GM11168 (cell line): ENCODE measurements around the gene MIEF1.
"Not testable (repeated sequence)": the region's sequence is repeated elsewhere in the genome, so short reads cannot be mapped to it uniquely, and the experiment has no call there.

ENCODE experiments used
- in situ Hi-C: fragments of 300-500 bp; cut with MboI; formaldehyde crosslinking; loops from one replicate; pipeline ENCODE4 v1.12.0; 2022; ENCODE audit warnings: low sequenced_read_pairs; ENCODE audit not compliant: unreplicated experiment

The MIEF1 gene

DNA sequence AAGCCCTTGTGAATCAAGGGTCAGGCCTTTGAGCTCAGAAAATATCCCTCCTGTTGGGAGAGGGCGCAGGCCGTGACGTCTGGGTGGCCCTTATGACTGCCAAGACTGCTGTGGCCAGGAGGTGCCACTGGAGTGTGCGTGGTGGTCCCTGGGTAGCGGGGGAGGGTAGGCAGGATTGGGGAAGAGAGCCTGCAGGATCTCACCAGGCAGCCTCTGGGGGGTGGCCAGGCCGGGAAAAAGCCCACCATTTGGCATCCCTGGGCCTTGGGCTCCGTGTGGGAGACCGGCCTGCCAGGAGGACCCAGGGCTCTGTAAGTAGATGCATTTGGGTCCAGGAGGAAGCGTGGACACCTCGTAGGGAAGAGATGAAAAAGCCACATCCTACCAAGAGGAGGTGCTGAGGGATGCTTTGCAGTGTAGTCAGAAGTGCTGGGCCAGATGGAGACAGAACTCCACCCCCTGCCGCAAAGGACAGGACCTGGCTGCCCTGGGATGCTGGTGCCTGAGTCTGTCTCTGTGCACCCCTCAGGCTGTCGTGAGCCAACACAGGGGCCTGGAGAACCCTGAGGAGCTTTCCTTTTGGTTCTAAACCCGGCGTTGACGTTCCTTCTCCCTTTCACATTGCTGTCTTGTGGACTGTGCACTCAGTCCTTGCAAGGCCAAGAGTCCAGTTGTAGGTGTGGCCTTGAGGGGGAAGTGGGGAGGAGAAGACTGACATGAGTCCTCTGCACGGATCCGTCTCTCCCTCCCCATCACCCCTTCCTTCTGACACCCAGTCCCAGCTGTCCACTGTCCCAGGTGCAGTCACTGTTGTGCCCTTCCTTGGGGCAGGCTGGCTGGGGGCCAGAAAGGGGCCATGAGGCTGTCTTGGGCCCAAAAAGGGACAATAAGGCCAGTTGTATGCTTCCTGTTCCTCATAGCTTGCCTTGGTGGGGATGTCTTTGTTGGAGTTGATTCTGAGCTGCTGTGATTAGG lies 12.7 kb upstream of the MIEF1 start:
- in situ Hi-C loops = no loop called here

GRCh38 chr22:39490135-39490798 lies 11.8 kb upstream of the MIEF1 start:
- in situ Hi-C loops = no loop called here

- in situ Hi-C loops = no loop called here
Measured at GRCh38 chr22:39490966-39491680, 11.0 kb upstream of the MIEF1 start.

DNA sequence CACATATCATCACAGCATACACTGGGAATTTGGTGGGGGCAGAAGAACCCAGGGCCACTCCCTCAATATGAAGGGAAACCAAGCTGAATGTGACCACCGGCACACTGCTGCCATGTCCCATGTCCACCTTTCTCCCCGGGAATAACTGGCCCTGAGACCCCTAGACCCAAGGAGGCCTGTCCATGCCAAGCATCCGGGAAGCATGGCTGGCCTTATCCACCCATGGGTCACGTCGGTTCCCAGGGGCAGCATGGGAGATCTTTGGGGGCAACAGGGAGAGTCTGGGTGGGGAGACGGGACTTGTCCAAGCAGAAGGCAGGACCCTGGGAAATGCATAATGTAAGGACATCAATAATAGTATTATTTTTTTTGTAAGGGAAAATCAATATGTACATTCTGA lies 10.4 kb upstream of the MIEF1 start:
- in situ Hi-C loops = no loop called here

DNA sequence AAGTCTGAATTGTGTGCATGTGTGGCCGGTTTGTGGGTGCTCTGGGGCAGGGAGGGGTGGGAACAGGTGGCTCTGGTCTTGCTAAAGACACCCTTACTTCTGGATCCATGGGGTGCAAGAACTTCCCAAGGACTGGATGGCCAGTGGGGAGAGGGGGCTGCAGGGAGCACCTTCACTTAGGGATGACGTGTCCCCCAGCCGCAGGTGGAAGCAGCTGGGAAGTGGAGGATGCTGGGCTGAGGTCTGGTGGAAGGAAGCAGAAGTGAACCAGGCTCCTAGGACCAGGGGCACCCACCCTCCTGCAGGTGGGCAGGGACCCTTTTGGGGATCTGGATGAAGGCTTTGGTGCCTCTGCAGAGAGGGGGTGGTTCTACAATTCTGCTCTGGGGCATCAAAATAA lies 9.9 kb upstream of the MIEF1 start:
- in situ Hi-C loops = no loop called here

DNA sequence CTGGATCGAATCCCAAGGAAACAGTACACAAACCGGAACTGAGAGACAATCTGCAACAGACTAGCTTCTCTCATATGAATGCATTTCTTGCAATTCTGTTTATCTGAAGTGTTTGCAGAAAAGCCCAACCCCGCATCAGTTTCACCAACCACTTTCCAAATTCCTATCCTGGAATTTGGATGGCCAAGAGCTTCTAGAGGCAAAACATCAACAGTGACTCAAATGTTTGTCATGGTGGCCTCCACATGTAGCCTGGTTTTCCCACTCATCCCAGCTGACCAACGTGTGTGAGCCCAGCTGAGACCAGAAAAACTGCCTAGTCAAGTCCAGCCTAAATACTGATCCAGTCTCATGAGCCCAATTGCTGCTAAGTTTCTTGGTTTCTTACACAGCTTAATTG lies 8.3 kb upstream of the MIEF1 start:
- in situ Hi-C loops = no loop called here

GRCh38 chr22:39494471-39495120 lies 7.5 kb upstream of the MIEF1 start:
- in situ Hi-C loops = no loop called here

GRCh38 chr22:39496131-39496838 lies 5.8 kb upstream of the MIEF1 start:
- in situ Hi-C loops = no loop called here

- in situ Hi-C loops = no loop called here
Measured at GRCh38 chr22:39497429-39497828, 4.7 kb upstream of the MIEF1 start.

DNA sequence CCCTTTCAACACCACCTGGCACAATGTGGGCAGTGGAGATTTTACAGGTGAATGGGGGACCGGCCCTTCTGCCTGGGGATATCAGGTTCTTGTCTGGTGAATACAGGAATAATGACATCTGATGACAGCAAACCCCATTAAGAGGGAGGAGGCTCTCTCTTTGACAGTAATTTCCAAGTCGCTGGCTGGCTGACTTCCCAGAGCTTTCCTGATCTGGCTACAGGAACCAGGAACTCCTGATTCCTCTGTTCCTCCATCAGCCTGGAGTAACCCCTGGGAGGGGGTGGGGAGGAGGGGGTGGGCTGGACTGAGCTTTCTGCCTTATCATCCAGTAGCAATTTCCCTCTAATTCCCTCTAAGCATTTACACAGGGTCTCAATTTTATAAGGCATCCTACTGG lies 3.7 kb upstream of the MIEF1 start:
- in situ Hi-C loops = no loop called here

- in situ Hi-C loops = no loop called here
Measured at GRCh38 chr22:39498802-39499201, 3.3 kb upstream of the MIEF1 start.

DNA sequence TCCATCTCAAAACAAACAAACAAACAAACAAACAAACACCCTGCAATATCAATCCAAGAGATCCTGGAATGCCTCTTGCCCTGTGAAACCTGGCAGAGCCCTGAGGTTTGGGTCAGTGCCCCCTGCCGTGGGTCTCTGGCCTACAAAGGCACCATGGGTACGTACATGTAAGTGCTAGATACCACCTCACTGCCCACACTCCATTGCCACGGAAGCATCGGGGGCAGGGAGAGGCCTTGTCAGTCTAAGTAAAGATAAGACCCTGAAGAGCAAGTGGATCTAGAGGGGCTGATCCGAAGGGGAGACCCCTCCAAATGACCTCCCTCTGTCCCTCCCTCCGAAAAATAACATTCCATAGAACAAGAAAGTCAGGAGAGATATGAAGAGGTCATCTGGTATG lies 2.0 kb upstream of the MIEF1 start:
- in situ Hi-C loops = no loop called here

GRCh38 chr22:39501644-39502108 lies 414 bp upstream of the MIEF1 start:
- in situ Hi-C loops = no loop called here

DNA sequence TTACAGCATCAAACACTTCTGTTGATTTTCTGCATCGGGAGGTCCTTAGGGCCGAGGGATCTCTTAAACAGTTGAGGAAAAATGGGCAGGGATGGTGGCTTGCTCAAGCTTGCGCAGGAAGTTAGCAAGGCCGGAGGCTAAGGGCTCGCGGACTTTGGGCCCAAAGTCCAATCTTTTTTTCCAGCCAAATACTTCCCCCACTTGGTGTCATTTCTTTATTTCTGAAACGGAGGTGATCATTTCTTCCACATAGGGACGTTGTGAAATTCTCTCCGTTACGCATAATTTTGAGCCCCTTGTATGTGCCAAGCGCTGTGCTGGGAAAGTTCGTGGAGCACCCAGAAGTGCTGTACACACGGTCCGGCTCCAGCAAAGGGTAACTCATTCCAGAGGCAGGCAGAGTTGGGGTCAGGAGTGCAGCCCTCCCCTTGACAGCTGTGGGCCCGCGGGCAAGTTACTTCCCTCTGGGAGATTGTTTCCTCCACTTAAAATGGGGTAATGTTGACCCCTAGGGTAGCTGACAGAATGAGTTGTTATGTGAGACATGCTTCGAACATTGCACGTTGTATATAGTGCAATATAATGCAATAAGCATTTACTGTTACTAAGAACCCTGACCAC lies 809 bp downstream of the MIEF1 start:
- in situ Hi-C loops = no loop called here

GRCh38 chr22:39503630-39504029 lies 1.5 kb downstream of the MIEF1 start:
- in situ Hi-C loops = no loop called here

DNA sequence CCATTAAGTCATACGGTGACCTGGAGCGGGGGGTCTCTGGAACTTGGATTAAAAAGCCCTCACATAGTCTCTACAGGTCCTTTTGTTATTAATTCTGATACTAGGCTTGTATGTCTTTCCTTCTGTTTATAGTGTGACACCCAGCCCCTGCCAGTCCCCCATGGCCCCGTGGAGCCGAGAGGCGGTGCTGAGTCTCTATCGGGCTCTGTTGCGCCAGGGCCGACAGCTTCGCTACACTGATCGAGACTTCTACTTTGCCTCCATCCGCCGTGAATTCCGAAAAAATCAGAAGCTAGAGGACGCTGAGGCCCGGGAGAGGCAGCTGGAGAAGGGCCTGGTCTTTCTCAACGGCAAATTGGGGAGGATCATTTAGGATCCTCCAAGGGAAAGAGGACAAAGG lies 2.0 kb downstream of the MIEF1 start:
- in situ Hi-C loops = no loop called here

DNA sequence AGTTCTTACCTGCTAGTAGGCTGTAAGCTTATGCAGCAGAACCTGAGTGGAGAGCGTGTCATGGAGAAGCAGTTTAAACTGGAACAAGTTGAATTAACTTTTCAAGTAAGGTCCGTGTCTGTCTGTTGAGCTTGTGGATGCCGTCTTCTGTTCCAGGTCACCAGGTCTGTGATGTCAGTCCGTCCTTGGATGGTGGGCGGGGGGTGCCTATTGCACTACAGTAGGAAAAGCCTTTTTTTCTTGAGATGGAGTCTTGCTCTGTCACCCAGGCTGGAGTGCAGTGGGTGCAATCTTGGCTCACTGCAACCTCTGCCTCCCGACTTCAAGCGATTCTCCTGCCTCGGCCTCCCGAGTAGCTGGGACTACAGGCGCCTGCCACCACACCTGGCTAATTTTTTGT lies 4.9 kb downstream of the MIEF1 start:
- in situ Hi-C loops = not testable (repeated sequence)

DNA sequence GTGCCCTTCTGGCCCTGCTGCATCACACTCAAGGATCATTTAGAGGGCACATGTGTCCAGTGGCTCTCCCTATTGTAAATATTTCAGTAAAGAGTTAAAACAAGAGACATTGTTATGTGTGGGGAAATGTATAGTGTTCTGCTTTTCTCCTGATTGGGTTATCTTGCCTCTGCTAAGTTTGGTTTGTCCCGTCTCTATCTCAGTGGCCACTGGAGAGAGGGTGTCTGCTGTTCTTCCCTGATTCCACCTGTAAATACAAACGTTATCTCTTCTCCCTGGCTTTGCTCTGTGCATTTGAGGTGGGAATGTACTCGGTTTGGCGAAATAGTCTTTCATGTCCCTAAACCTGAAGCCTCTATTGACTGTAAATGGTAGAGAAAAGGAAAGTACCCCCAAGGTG lies 6.3 kb downstream of the MIEF1 start:
- in situ Hi-C loops = no loop called here

DNA sequence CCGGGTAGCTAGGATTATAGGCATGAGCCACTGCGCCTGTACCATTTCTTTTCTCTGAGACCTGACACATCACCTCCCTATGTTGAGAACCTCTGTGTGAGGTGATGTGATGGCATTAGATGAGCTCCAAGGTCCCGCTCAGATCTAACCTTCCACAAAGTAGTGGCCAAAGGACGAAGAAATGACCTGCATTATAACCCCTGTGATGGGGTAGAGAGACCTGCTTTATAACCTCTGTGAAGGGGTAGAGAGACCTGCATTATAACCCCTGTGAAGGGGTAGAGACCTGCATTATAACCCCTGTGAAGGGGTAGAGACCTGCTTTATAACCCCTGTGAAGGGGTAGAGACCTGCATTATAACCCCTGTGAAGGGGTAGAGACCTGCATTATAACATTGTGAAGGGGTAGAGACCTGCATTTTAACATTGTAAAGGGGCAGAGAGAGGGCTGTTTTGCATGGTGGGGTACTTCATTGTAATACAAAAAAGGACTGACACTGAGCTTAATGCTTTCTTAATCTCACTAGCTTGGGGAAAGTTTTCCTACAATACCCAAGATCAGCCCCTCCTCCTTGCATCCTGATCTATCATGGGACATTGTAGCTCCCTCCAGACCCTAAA lies 8.5 kb downstream of the MIEF1 start:
- in situ Hi-C loops = no loop called here
